GM19438 (cell line): ENCODE results near the gene SIK3.
"Not testable (repeated sequence)": the region's sequence is repeated elsewhere in the genome, so short reads cannot be mapped to it uniquely, and the experiment has no call there.

Experiments
- ATAC-seq: cut with Tn5 transposase; IDR thresholded peaks from one replicate; pipeline ENCODE4 v1.9.1; 2021; ENCODE audit warnings: low read depth; ENCODE audit not compliant: unreplicated experiment

Gene SIK3

DNA sequence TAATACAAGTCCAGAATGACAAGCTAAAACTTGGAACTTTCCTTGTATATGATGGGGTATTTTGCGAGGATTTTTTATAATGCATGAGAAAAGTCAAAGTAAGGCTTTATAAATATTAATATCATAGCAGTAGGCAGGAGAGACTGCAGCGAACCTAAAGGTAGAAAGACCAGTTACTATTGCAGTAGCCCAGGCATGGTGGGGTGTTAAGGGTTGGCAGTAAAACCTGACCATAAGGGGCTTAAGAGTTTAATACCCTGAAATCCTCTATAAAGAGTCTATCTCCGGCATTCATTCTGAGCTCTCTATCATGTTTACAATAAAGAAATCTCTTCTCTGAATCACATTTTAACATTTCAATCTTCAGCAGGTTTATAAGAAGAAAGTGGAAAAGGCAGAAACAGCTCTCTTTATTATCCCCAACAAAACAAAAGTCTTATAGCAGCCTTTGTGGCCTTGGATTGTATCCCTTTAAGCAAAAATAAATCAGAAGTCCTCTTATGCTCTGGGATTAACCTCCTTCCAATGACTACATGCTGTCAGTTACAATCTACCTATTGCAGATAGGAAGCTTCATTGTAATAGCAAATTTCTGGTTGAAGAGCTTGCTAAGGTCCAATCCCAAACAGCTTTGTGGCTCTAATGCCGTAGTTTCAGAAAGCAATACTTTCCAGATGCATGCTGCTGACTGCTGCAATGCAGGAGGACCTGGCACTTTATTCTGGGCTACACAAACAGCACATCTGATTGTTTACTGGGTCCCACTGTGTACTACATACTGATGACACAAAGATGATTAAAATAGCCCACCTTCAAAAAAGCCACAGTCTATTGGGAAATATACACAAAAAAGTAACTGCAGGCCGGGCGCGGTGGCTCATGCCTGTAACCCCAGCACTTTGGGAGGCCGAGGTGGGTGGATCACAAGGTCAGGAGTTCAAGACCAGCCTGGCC is 45.8 kb downstream of the SIK3 start:
- ATAC-seq = no peak

DNA sequence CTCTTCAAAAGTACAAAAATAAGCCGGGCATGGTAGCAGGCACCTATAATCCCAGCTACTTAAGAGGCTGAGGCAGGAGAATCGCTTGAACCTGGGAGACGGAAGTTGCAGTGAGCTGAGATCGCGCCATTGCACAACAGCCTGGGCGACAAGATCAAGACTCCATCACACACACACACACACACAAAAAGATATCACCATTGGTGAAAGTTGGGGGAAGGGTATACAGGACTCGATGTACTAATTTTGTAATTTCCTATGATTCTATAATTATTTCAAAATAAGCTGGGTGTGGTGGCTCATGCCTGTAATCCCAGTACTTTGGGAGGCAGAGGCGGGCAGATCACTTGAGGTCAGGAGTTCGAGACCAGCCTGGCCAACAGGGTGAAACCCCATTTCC is 48.1 kb downstream of the SIK3 start:
- not testable (repeated sequence) for ATAC-seq

DNA sequence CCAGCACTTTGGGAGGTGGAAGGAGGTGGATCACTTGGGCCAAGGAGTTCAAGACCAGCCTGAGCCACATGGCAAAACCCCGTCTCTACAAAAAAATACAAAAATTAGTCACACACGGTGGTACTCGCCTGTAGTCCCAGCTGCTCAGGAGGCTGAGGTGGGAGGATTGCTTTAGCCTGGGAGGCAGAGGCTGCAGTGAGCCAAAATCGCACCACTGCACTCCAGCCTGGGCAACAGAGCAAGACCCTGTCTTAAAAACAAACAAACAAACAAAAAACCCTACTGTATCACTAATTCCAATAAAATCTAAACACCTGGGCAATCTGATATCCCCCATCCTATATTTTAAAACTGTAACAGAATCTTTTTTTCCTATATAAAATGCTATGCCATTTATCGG is 51.6 kb downstream of the SIK3 start:
- not testable (repeated sequence) for ATAC-seq

DNA sequence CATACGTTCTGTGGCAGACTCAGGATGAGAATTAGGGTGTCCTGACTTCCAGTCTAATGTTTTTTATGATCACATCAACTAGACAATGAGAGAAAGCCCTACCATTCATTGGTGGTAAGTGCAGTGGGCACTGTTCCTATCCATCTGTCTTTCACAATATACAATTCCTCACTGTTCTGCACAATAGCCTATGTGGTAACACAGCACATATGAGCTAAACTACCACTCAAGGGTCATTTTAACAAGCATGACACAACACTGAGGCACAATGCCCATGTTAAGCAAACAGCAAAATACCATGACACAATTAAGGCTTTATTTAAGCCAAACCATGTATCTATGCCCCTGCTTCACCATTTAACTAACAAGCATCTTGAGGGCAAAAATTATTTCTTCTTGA is 52.3 kb downstream of the SIK3 start:
- ATAC-seq = no peak

DNA sequence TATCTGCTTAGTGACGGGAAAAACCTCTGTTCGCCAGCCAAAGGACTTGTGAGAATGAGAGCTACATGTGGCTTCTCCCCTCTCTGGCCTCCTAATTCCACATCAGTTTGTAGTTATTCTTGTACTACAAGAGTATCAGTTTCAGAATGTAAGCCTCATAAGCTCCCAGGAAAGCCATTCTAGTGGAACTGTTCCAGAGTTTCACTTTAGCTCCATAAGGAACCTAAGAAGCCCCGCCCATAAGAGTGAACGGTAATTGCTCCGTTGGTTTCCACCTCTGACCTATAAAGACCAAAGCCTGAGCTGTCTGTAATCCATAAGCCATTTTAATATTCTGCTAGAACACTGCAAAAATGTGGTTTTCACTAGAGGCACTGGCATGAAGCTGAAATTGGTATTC is 53.0 kb downstream of the SIK3 start:
- ATAC-seq = no peak

DNA sequence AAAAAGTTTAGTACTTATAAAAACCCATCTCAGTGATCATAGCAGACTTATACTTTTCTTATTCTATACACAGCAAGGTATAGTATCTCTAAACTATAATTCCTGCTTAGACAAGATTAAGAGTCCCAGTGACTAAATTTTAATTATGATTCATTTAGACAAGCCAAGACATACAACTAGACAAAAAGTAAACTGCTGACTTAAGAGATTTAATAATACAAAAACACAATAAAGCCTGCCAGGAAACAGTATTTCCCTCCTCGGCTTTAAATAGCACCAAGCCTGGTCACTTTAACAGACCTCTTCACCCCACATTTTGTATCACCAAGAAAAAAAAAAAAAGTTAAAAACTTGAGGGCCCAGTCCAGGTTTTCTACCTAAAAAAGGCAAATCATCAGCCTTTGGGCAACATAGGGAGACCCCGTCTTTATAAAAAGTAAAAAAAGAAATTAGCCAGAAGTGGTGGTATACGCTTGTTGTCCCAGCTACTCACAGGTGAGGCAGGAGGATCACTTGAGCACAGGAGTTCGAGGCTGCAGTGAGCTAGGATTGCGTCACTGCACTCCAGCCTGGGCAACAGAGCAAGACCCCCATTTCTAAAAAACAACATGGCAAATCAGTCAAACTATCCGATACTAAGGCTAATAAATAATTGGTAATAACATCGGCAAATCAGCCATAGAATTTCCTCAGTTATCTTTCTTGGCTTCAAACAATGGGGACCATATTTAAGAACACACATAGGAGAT is 53.8 kb downstream of the SIK3 start:
- ATAC-seq = no peak

DNA sequence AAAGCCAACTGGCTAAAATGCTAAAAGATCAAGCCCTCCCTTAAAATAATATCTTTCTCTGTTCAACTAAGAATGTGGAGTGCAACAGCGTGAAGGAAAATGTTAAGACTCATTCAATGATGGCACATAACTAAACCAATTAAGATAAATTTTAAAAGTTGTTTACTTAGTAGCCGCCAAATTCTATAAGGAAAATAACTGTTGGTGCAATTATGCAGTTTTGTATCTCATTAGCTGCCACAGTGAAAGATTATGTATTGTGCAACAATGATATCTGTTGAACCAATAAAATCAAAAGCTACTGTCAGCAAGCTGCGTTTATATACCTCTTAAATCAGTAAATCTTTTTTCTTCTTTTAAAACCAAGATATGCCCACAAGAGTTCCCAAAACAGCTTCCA is 55.5 kb downstream of the SIK3 start:
- no peak for ATAC-seq

DNA sequence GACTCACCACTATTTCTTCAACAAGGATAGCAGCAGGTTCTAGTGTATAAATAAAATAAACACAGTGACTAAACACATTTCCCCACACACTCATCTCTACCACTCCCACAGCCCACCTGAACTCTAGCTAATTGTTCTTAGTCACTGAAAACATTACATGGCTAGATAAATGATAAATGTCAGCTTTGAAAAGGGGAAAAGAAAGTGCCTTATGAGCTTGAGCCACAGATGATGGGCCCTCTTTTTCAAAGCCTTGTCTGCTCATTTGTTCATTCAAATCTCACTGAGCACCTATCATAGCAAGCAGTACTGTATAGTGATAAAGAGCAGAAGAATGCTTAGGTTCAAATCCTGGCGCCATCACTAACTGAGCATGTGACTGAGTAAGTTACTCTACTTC is 58.3 kb downstream of the SIK3 start:
- no peak for ATAC-seq

DNA sequence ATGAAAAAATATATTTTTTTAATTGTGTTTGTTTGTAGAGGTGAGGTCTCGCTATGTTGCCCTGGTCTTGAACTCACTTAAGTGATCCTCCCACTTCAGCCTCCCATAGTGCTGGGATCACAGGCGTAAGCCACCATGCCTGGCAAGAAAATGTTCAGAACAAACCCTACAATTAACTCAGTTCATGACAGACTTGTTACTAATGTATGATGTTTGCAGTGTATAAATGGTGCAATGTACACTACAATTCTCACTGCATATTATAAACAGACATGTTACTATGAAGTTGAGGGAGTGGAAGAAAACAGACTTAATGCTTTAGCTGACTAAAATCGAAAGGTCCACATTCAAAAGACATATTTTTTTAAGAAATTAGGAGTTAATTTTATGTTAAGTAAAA is 59.0 kb downstream of the SIK3 start:
- ATAC-seq = no peak

DNA sequence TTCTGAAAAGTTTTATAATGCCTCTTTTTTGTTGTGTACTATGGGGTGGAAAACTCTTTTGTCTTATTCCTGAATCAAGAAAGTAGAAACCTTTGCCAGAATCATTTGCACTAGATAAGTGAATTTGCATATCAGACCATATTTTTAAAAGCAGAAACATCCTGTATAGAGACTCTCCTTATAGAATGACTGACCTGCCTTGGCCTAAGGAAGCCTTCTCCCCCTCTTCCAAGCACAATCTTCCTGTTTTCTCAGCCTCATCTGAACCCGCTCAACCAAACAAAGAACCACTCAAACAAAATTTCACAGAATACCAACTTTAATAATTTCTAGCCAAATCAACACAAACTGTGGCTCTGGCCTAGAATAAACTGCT is 60.3 kb downstream of the SIK3 start:
- no peak for ATAC-seq

DNA sequence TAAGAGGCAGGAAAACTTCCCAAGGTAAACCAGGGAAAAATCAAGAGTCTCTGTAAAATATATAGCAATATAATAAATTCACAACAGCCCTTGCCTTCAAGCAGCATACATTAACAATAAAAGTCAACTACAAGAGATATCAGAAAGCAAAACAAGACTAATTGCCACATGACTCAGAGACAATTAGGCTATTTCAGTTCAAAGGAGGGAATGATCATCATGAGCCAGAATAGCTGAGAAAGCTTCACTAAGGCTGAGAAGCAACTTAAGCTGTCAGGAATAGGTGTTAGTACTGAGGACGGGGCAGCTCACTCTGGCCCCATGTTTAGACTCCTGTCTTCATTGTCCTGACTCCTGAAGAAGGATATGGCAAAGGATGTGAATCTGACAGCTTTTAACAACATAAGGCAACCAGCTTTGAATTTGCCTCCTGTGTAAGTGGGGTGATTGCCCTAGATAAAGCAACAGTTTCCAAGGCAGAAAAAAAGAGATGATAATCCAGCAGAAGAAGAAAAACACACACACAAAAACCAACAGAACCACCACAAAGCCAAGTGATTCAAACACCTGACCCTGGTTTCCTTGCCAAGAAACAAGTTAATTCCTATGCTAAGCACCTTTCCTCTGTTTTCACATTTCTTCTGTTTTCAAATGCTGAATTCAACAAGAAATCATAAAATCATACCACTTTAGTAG is 60.8 kb downstream of the SIK3 start:
- no peak for ATAC-seq

DNA sequence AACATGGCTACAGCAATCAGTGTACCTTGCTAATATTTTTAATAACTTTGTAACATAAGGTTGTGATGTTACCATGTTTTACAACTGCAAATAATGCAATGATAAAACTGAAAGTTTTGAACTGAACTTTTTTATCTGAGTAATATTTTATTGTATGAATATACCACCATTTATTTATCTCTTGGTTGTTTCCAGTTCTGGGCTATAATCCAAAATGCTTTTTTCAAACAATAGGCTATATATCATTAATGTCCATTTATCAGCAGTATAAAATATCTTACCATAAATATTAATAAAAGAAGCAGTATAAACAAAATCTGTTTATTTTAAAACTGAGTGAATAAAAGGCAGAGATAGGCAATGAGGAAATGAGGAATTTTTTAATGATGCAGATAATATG is 63.3 kb downstream of the SIK3 start:
- no peak for ATAC-seq

DNA sequence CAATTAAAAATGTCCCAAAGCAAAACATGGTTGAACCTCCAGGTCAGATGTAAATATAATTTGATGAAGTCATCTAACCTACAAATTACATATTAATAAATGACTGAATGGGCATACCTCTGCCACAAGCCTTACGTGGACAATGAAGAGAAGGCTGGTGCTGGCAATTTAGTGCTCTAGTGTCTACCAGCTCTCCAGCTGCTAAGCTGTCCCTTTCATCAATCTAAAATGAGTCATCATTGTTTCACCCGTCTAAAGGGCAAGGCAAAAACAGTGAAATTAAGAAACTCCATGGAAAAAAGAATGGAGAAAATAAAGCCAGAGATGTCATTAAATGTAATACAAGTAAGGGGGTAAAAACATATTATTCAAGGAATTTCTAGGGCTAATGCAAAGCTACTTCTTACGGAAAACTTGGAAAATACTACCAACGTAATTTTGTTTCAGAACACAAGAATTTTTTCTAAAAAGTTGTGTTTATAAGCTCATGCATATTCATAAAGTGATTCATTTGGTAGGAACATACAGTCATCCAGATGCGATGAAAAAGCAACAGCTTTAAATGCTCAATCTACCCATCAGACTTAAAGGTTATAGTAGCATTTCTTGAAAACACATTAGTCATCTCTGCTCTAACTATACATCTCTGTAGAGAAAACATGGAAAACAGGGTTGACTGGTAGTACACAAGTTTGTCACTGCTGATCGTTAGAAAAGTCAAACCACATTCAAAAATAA is 71.5 kb downstream of the SIK3 start:
- ATAC-seq = no peak

DNA sequence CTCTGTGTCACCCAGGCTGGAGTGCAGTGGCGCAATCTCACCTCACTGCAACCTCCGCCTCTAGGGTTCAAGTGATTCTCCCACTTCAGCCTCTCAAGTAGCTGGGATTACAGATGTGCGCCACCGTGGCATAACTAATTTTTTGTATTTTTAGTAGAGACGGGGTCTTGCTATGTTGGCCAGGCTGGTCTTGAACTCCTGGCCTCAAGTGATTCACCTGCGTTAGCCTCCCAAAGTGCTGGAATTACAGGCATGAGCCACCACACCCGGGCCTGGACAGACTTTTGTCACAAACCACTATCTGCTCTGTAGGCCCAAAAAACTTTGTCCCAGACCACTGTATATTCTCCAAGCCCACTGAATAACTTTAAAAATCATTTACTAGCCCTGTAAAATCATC is 74.5 kb downstream of the SIK3 start:
- not testable (repeated sequence) for ATAC-seq

DNA sequence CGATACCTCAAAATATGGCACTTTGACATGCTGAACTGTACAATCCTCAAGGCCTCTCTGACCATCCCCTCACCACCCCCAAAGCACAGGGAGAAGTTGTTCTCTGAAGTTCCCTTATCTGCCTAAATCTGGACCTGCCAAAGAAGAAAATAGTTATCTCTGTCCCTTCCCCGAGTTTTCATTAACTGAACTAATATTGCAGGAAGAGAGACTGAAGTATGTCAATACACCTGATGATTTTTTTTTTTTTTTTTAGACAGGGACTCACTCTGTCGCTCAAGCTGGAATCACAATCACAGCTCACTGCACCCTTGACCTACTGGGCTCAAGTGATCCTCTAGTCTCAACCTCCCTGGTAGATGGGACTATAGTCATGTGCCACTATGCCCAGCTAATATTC is 75.0 kb downstream of the SIK3 start:
- ATAC-seq = no peak

DNA sequence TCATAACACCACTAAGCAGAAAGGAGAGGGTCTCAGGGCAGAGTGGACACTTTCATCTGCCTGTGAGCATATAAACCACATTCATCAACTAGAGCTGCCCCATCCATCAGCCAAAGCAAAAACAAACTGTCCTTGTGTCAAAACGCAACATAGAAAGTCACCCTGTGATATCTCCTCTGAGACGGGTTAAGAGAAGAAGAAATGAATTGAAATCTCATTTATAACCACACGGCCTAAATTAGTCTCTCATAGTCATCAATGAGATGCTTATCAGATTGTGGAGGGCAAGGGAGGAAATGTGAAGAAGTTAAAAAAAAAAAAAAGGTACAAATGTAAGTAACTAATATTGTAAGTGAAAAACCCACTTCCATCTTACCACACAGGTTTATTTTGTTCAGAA is 75.7 kb downstream of the SIK3 start:
- ATAC-seq = no peak

DNA sequence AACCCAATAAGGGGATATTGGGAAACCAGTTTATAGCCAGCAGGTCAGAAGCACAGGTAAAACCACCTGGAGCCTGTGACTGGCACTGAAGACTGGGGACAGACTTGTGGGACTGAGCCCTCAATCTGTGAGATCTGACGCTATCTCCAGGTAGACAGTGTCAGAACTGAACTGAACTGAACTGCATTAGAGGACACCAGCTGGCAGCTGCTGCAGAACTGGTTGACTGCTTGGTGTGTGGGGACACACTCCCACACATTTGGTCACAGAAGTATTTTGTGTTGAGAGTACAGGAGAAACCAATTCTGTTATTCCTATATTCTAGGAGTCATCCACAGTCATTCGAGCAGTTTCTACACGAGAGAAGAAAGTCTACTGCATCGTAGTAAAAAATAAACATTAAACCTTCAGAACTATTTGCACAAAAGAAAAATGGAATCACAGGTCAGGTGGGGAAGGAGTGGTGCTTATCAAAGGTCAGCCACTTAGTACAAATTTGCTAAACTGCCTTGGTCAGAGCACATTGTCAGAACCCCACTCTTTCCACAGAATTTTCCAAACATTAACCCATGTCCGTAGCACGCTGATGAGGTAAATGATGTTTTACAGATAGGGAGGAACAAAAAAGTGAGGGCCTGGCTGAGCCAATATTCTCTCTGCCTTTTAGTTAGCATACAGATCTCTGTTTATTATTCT is 77.2 kb downstream of the SIK3 start:
- no peak for ATAC-seq

DNA sequence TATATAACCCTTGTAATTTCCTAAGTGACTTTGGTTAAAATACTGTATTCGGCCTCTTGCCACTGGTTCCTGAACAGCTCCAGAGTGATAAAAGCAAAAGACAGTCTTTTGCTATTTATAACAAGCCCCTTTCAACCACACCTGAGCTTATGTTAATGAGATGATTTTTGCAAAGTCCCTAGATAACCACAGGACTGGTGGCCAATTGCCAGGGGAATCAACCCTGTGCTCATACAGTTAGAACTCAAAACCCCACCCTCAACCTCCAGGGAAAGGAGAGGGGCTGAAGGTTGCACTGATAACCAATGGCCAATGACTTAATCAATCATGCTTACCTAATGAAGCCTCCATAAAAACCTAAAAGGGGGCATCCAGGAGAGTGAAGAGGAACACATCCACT is 77.9 kb downstream of the SIK3 start:
- ATAC-seq = no peak

DNA sequence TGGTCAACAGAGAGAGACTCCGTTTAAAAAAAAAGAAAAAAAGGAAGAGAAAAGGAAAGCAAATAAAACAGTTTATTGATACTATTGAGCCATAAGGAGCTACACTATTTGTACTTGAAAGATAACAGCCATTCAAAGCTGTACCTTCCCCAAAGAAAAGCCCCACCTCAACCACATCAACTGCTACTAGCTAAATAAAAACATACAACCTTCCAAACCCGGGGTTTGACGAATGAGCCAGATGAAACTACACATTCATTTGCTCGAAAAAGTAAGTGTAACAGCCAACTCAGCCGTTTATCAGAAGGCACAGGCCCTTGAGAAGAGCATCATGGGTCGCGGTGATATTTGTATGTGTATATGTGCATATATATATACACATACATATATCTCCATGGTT is 78.4 kb downstream of the SIK3 start:
- ATAC-seq = no peak

DNA sequence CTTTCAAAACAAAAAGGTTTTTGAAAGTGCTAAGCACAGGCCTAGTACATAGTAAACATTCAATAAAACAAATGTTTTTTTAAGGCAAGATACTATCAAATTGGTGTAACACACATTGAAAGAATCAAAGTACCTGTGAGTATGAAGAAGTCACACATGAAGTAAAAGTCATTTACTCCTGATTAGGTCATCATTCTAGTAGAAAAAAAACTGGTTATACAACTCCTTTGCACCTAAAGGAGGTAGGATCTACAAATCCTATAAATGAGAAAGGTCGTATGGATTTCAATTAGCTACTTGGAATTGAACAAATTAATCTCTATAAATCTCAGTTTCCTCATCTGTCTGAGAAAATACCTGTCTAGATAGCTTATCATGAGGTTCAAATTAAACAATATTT is 80.8 kb downstream of the SIK3 start:
- ATAC-seq = no peak
